CD4-positive, alpha-beta memory T cell (primary cell): ENCODE results near the gene JCAD. TPM values are rescaled to one million over a fixed set of nuclear protein-coding genes. Genes with fewer than 3 reads are reported as not detected.

Experiments used
- CTCF ChIA-PET: fragments of 350-600 bp; sonication (Branson Sonifier 250); formaldehyde crosslinking; loops from one replicate; lab custom pipeline; 2021; ENCODE audit warnings: inconsistent platforms; ENCODE audit not compliant: partially characterized antibody; lab: Charles Lee
- POLR2A ChIA-PET: fragments of 350-600 bp; sonication (Branson Sonifier 250); formaldehyde crosslinking; loops from one replicate; lab custom pipeline; 2021; ENCODE audit not compliant: partially characterized antibody; lab: Charles Lee
- DNase-seq, 5 donors: peaks; one replicate each; pipeline versions ENCODE4 v3.0.0 to v3.0.0-alpha.2; 2020 to 2022; ENCODE audit warnings: mixed read lengths in 1 of 5
- H3K27ac ChIP-seq: one replicate; pipeline ENCODE4 v1.7.0; 2013; ENCODE audit warnings: low read depth, low read length
- H3K27me3 ChIP-seq: 2 replicates; pipeline ENCODE4 v1.7.0; 2013; ENCODE audit warnings: mild to moderate bottlenecking, low read length, moderate library complexity; ENCODE audit not compliant: insufficient read depth
- H3K36me3 ChIP-seq: 2 replicates; pipeline ENCODE4 v1.7.0; 2013; ENCODE audit warnings: mild to moderate bottlenecking, low read length, moderate library complexity; ENCODE audit not compliant: insufficient read depth
- H3K4me1 ChIP-seq: 2 replicates; pipeline ENCODE4 v1.7.0; 2013; ENCODE audit warnings: mild to moderate bottlenecking, low read length, moderate library complexity; ENCODE audit not compliant: insufficient read depth
- H3K4me3 ChIP-seq, 2 donors: one replicate each; pipeline ENCODE4 v1.7.0; 2013; ENCODE audit warnings: low read length in 2 of 2, mild to moderate bottlenecking in 1 of 2
- H3K9me3 ChIP-seq, 2 donors: one replicate each; pipeline ENCODE4 v1.7.0; 2013; ENCODE audit warnings: low read length in 2 of 2, control low read depth in 1 of 2; ENCODE audit not compliant: control insufficient read depth in 1 of 2
- H3K27ac Mint-ChIP-seq, 7 donors: one replicate each; pipeline ENCODE4 v1.8.0; 2020 to 2021; ENCODE audit warnings: mixed read lengths in 7 of 7, mild to moderate bottlenecking in 6 of 7, inconsistent platforms in 3 of 7, moderate library complexity in 3 of 7
- H3K27me3 Mint-ChIP-seq, 2 donors: one replicate each; pipeline ENCODE4 v1.8.0; 2020 to 2021; ENCODE audit warnings: mixed read lengths in 2 of 2
- H3K36me3 Mint-ChIP-seq, 2 donors: one replicate each; pipeline ENCODE4 v1.8.0; 2020 to 2021; ENCODE audit warnings: mixed read lengths in 2 of 2, inconsistent platforms in 1 of 2, mild to moderate bottlenecking in 1 of 2
- H3K4me1 Mint-ChIP-seq, 4 donors: one replicate each; pipeline ENCODE4 v1.8.0; 2020 to 2021; ENCODE audit warnings: mixed read lengths in 4 of 4, mild to moderate bottlenecking in 1 of 4
- H3K4me3 Mint-ChIP-seq, 8 donors: one replicate each; pipeline ENCODE4 v1.8.0; 2020 to 2021; ENCODE audit warnings: mixed read lengths in 8 of 8, mild to moderate bottlenecking in 7 of 8, moderate library complexity in 6 of 8, inconsistent platforms in 3 of 8
- H3K9me3 Mint-ChIP-seq, 8 donors: one replicate each; pipeline ENCODE4 v1.8.0; 2020 to 2021; ENCODE audit warnings: mixed read lengths in 8 of 8, mild to moderate bottlenecking in 5 of 8, inconsistent platforms in 3 of 8, moderate library complexity in 1 of 8
- intact Hi-C: fragments of 100-400 bp; cut with micrococcal nuclease; formaldehyde crosslinking; loops from one replicate; pipeline ENCODE4 v1.15.1; 2023
- polyA plus RNA-seq, 2 donors: library from polyadenylated mRNA; unstranded; fragments of 300-500 nt; fragmentation: Illumina TruSeq; gene quantifications; one replicate each; pipeline ENCODE4 v1.2.3, GENCODE V29; 2021
- total RNA-seq, 2 experiments: library from RNA; stranded (reverse); gene quantifications; one replicate each; pipeline ENCODE4 v1.2.3, GENCODE V29; 2021

The JCAD gene
- total and polyA plus RNA-seq, 4 experiments from 2014 or later: not detected

DNA sequence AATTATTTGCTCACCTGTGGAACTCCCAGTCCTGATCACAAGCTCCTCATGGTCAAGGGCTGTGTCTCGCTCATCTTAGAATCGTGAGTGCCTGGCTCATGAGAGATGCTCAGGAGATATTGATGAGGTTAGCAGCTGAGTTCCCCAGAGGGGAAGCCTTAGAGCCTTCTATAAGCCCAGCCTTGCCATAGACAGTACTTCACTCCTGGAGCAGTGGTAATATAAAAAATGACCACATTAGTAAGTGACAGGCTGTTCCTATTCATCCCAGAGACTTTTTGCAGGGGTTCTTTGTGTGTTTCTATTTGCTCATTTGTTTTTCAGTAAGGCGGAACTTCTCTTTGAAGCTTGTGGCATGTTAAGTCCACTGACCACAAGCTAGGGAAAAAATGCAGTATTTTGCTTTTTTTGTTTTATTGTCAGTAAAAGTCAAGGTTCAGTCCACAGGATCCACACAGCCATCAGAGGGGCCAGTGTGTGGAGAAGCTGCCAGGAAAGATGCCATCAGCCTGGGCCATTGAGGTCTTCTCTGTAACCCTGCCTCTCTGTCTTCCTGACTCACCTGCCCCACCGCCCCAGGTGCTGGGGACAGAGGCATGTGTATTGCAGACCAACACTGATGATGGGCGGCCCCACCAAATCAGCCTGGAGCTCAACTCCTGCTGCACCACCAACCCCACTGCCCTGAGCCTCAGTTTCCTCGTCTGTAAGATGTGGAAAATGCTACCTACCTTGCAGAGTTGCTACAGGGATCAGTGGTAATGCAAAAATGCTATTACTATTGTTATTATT, 36.4 kb upstream of the JCAD start:
- ChIA-PET POLR2A (interaction anchor here (0.6 kb wide), 1 partner anchor 67 kb away, joined by 3 read pairs; no protein-coding TSS in a partner anchor), CTCF (interaction anchor here (0.5 to 1.5 kb wide), 3 partner anchors 9 to 93 kb away, joined by 3 to 4 read pairs (median 3); no protein-coding TSS in a partner anchor)
- no peaks in the 10 kb centered on the region for H3K36me3 ChIP-seq

GRCh38 chr10:30094601-30095000, 35.2 kb upstream of the JCAD start:
- Mint-ChIP-seq H3K27ac (no peak overlapping the region), H3K27me3 (peaks cover 12 to 20% of the 10 kb centered on the region in 2 donors), H3K4me3 (no peak overlapping the region)

More for the DNA sequence above, 36.4 kb upstream of the JCAD start:
- Mint-ChIP-seq H3K36me3 (no peaks in the 10 kb centered on the region), H3K27ac (no peak overlapping the region), H3K4me1 (no peaks in the 10 kb centered on the region), H3K9me3 (no peaks in the 10 kb centered on the region), H3K27me3 (peaks cover 17 to 26% of the 10 kb centered on the region in 2 donors), H3K4me3 (no peak overlapping the region)
- no peaks in the 10 kb centered on the region for H3K4me1 ChIP-seq
- no peak overlapping the region for H3K27ac ChIP-seq
- no peak for DNase-seq
- no peaks in the 10 kb centered on the region for H3K9me3 ChIP-seq
- no peaks in the 10 kb centered on the region for H3K27me3 ChIP-seq
- intact Hi-C loops: no loop called here
- H3K4me3 ChIP-seq: no peak overlapping the region

DNA sequence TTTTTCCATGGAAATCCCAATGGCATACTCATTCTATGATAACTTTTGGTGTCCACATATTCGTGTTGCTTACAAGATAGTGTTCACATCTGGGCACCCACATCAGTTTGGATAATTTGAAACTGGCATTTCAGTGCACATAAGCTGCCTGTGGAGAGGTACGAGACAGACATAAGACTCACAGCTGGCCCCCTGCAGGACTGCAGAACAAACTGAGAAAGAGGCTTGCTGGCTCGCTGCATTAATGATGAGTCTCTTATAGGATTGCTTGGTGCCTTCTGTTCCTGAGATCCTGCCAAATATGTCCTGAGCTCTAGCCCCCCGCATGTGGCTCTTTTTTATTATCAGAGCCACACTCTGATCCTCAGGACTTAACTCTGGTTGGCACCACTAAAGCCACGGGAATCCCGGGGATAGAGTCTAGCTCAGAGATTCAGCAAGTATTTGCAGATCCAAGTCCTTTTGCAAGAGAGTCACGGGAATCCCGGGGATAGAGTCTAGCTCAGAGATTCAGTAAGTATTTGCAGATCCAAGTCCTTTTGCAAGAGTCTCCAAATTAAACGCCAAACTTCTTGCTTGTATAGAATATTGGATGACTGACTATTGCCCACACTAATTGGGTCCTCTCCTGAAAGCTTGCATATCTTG, 34.0 kb upstream of the JCAD start:
- H3K4me1 Mint-ChIP-seq: no peaks in the 10 kb centered on the region
- CTCF ChIA-PET: no interaction called here
- no peak for DNase-seq
- H3K9me3 ChIP-seq: no peaks in the 10 kb centered on the region
- H3K4me1 ChIP-seq: no peaks in the 10 kb centered on the region
- no peaks in the 10 kb centered on the region for H3K27me3 ChIP-seq
- H3K4me3 ChIP-seq: no peak overlapping the region
- no peak overlapping the region for H3K27ac ChIP-seq
- H3K36me3 ChIP-seq: no peaks in the 10 kb centered on the region
- H3K4me3 Mint-ChIP-seq: no peak overlapping the region
- H3K27ac Mint-ChIP-seq: no peak overlapping the region
- peaks cover 13 to 18% of the 10 kb centered on the region in 2 donors for H3K27me3 Mint-ChIP-seq
- intact Hi-C loops: no loop called here
- no peaks in the 10 kb centered on the region for H3K9me3 Mint-ChIP-seq
- POLR2A ChIA-PET: no interaction called here
- H3K36me3 Mint-ChIP-seq: no peaks in the 10 kb centered on the region

More at GRCh38 chr10:30094601-30095000, 35.2 kb upstream of the JCAD start:
- intact Hi-C loops: no loop called here
- Histone ChIP-seq H3K27me3 (no peaks in the 10 kb centered on the region), H3K36me3 (no peaks in the 10 kb centered on the region), H3K4me1 (no peaks in the 10 kb centered on the region), H3K9me3 (no peaks in the 10 kb centered on the region), H3K27ac (no peak overlapping the region), H3K4me3 (no peak overlapping the region)
- ChIA-PET POLR2A (no interaction called here), CTCF (no interaction called here)
- H3K4me1 Mint-ChIP-seq: no peaks in the 10 kb centered on the region
- DNase-seq: no peak
- H3K9me3 Mint-ChIP-seq: no peaks in the 10 kb centered on the region
- no peaks in the 10 kb centered on the region for H3K36me3 Mint-ChIP-seq

DNA sequence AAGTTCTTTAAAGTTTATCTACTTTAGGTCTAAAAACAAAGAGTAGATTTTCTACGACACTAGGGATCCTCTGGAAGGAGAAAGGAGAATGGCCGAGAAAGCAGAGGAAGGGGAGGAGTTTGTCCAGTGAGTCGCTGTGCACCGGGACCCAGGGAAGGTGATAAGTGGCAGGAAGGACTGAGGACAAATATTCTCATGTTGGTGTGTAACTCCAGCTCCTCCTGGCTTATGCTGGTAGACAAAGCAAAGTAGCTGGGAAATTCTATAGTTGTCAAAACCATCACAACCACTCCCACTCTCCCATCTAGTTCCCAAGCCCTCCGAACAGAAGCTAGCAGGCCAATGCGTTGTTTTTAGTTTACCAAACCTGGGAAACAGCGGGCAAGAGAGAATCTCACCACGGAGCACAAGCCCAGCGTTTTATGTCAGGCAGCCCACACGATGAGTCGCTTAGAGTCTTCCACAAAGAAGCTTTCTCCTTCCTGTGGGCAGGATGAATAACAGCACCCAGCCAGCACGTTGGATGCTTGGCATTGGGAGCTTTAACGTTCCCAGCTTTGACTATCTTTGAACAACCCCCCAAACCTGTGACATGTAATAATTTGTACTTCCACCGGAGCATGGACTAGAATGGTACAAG, 32.9 kb upstream of the JCAD start:
- Mint-ChIP-seq H3K4me3 (no peak overlapping the region), H3K27ac (no peak overlapping the region), H3K9me3 (no peaks in the 10 kb centered on the region), H3K27me3 (peaks cover 8 to 12% of the 10 kb centered on the region in 2 donors), H3K36me3 (no peaks in the 10 kb centered on the region), H3K4me1 (no peaks in the 10 kb centered on the region)
- H3K27me3 ChIP-seq: no peaks in the 10 kb centered on the region
- no peak for DNase-seq
- H3K27ac ChIP-seq: no peak overlapping the region
- intact Hi-C loops: no loop called here
- CTCF ChIA-PET: interaction anchor here (0.6 kb wide), 1 partner anchor 705 kb away, joined by 4 read pairs; no protein-coding TSS in a partner anchor
- POLR2A ChIA-PET: no interaction called here
- no peaks in the 10 kb centered on the region for H3K4me1 ChIP-seq
- no peak overlapping the region for H3K4me3 ChIP-seq
- H3K36me3 ChIP-seq: no peaks in the 10 kb centered on the region
- H3K9me3 ChIP-seq: no peaks in the 10 kb centered on the region

DNA sequence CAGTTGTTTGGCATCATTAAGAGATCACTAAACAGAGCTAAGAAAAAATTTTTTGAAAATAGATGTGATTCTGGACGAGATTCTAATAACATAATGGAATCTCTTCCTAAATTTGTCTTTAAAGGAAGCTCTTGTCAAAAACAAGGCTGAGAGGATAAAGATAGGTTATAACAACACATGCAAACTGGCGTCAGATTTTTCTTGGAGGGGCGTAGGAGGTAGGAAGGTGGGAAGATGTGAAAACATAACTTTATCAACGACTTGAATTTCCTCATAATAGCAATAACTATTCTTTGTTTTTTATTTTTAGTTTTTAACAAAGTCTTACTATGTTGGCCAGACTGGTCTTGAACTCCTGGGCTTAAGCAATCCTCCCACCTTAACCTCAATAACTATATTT, 31.8 kb upstream of the JCAD start:
- POLR2A ChIA-PET: no interaction called here
- no peak overlapping the region for H3K4me3 ChIP-seq
- CTCF ChIA-PET: interaction anchor here (1.4 kb wide), 1 partner anchor 10 kb away, joined by 3 read pairs; no protein-coding TSS in a partner anchor
- H3K9me3 Mint-ChIP-seq: no peaks in the 10 kb centered on the region
- no peaks in the 10 kb centered on the region for H3K4me1 Mint-ChIP-seq
- no peaks in the 10 kb centered on the region for H3K4me1 ChIP-seq
- DNase-seq: no peak
- H3K27ac Mint-ChIP-seq: no peak overlapping the region
- no peaks in the 10 kb centered on the region for H3K36me3 Mint-ChIP-seq
- intact Hi-C loops: no loop called here
- no peaks in the 10 kb centered on the region for H3K9me3 ChIP-seq
- peaks cover 8 to 12% of the 10 kb centered on the region in 2 donors for H3K27me3 Mint-ChIP-seq
- H3K4me3 Mint-ChIP-seq: no peak overlapping the region
- no peak overlapping the region for H3K27ac ChIP-seq
- H3K27me3 ChIP-seq: no peaks in the 10 kb centered on the region
- H3K36me3 ChIP-seq: no peaks in the 10 kb centered on the region

DNA sequence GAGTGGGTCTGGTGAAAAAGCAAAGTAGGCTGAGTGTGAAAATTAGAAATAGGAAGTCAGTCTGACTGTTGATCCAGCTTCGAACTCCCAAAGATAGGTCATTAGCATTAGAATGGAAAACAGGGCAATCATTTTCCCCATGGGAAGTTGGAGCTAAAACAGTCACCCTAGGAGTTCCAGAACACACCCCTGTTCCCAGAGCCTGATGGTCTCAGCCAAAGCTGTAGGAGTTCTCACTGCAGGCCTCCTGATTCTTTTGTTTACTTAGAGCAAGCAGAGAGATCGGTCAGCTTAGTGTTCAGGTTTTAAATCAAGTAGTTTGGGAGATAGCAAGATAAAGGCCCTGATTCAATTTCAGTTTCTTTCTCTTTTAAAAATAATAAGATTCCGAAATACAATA, 28.8 kb upstream of the JCAD start:
- CTCF ChIA-PET: no interaction called here
- DNase-seq: no peak
- Mint-ChIP-seq H3K36me3 (no peaks in the 10 kb centered on the region), H3K4me1 (no peaks in the 10 kb centered on the region), H3K27ac (no peak overlapping the region), H3K9me3 (no peaks in the 10 kb centered on the region), H3K27me3 (peaks cover 13 to 14% of the 10 kb centered on the region in 2 donors), H3K4me3 (no peak overlapping the region)
- Histone ChIP-seq H3K27me3 (no peaks in the 10 kb centered on the region), H3K9me3 (no peaks in the 10 kb centered on the region), H3K27ac (no peak overlapping the region), H3K4me1 (no peaks in the 10 kb centered on the region), H3K36me3 (no peaks in the 10 kb centered on the region), H3K4me3 (no peak overlapping the region)
- intact Hi-C loops: no loop called here
- POLR2A ChIA-PET: no interaction called here

- H3K36me3 ChIP-seq: no peaks in the 10 kb centered on the region
- Mint-ChIP-seq H3K36me3 (no peaks in the 10 kb centered on the region), H3K27me3 (peaks cover 17 to 27% of the 10 kb centered on the region in 2 donors), H3K4me3 (no peak overlapping the region), H3K4me1 (no peaks in the 10 kb centered on the region), H3K27ac (peak overlapping the region in 1 of 7 donors; percentile 25), H3K9me3 (peaks cover 0 to 2% (median 0%) of the 10 kb centered on the region in 8 donors)
- intact Hi-C loops: no loop called here
- no peak overlapping the region for H3K27ac ChIP-seq
- no peak overlapping the region for H3K4me3 ChIP-seq
- no peak for DNase-seq
- CTCF ChIA-PET: no interaction called here
- no peaks in the 10 kb centered on the region for H3K4me1 ChIP-seq
- no peaks in the 10 kb centered on the region for H3K27me3 ChIP-seq
- POLR2A ChIA-PET: no interaction called here
- no peaks in the 10 kb centered on the region for H3K9me3 ChIP-seq
These were observed 24.5 kb upstream of the JCAD start for GRCh38 chr10:30083934-30084333.
